ENCODE data around the gene MED26. TPM values are rescaled to one million over a fixed set of nuclear protein-coding genes. Genes with fewer than 3 reads are reported as not detected.

Gene MED26
- total and polyA plus RNA-seq, 2 of the 13 experiments (the other 11 are each of a cell fraction or from before 2014, with no cell fraction given), result 3.5 to 3.8 TPM

- no peak for TF ChIP-seq RNF2 (conservative IDR thresholded peaks at IDR 0.05; ENCODE audit: low read depth)
- TF ChIP-seq, protein P1, sequence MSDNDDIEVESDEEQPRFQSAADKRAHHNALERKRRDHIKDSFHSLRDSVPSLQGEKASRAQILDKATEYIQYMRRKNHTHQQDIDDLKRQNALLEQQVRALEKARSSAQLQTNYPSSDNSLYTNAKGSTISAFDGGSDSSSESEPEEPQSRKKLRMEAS (IDR thresholded peaks at IDR 0.05), result 0 out of 2 replicates have a peak, but pooled peaks have one; percentile 2
- TF ChIP-seq SIX1 (CRISPR knock-in tag; IDR thresholded peaks at IDR 0.05; ENCODE audit: borderline replicate concordance), result no peak
- TF ChIP-seq XRCC5 (optimal IDR thresholded peaks at IDR 0.05; ENCODE audit: low read length), result no peak
- TF ChIP-seq KDM5A (IDR thresholded peaks at IDR 0.05; ENCODE audit: borderline replicate concordance, low read length), result 0 out of 2 replicates have a peak, but pooled peaks have one; percentile 73
- peak; percentile 33; the same call in 1 of the 2 replicates for TF ChIP-seq ZNF605 (CRISPR knock-in tag; IDR thresholded peaks at IDR 0.05)
- TF ChIP-seq, protein P2, sequence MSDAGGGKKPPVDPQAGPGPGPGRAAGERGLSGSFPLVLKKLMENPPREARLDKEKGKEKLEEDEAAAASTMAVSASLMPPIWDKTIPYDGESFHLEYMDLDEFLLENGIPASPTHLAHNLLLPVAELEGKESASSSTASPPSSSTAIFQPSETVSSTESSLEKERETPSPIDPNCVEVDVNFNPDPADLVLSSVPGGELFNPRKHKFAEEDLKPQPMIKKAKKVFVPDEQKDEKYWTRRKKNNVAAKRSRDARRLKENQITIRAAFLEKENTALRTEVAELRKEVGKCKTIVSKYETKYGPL (CRISPR knock-in tag; IDR thresholded peaks at IDR 0.05), result 0 out of 2 replicates have a peak, but pooled peaks have one; percentile 9
- TF ChIP-seq MAF1 (CRISPR knock-in tag; IDR thresholded peaks at IDR 0.05; ENCODE audit: borderline replicate concordance), result 0 out of 2 replicates have a peak, but pooled peaks have one; percentile 34
- TF ChIP-seq ZNF775 (CRISPR knock-in tag; IDR thresholded peaks at IDR 0.05; ENCODE audit: borderline replicate concordance), result no peak
- no peak for TF ChIP-seq KLF11 (CRISPR knock-in tag; IDR thresholded peaks at IDR 0.05)
- TF ChIP-seq ZNF670 (CRISPR knock-in tag; IDR thresholded peaks at IDR 0.05; ENCODE audit: borderline replicate concordance), result 0 out of 2 replicates have a peak, but pooled peaks have one; percentile 62
- no peak for TF ChIP-seq CREBL2 (CRISPR knock-in tag; IDR thresholded peaks at IDR 0.05; ENCODE audit: borderline replicate concordance)
These were observed 31.4 kb upstream of the MED26 start (continued) for GRCh38 chr19:16659464-16659831.

GRCh38 chr19:16657384-16657783 is 29.4 kb upstream of the MED26 start:
- Histone ChIP-seq H3K4me1 (ENCODE audit: insufficient read depth, low read length) (peaks cover 34% of the 10 kb centered on the region), H3K4me2 (ENCODE audit: low read depth, low read length) (no peak overlapping the region), H3K36me3 (replicated peaks in 1 of 2; ENCODE audit: control insufficient read depth in 1 of 2, insufficient read depth in 2 of 2, low read length in 2 of 2) (peaks cover 27 to 54% of the 10 kb centered on the region in 2 experiments), H3K79me2 (ENCODE audit: insufficient read depth, low read length) (peaks cover 32% of the 10 kb centered on the region), H3K27ac (ENCODE audit: extremely low read length, insufficient read depth, low read length) (no peak overlapping the region), H3K9me3 (ENCODE audit: low read length) (no peaks in the 10 kb centered on the region), H2AFZ (ENCODE audit: low read length) (no peak overlapping the region), H3K4me3 (replicated peaks in 1 of 3; ENCODE audit: insufficient read depth in 1 of 3, low read depth in 2 of 3, low read length in 3 of 3) (no peak overlapping the region), H3K27me3 (ENCODE audit: control insufficient read depth in 1 of 2, insufficient read depth in 2 of 2, low read length in 2 of 2) (no peaks in the 10 kb centered on the region; a peak in 1 of 5 replicates), H3K9ac (ENCODE audit: insufficient read depth, low read depth, low read length) (no peak overlapping the region), H4K20me1 (ENCODE audit: insufficient read depth, low read length) (peaks cover 22% of the 10 kb centered on the region)
- FAIRE-seq (no peak), ATAC-seq (no peak), DNase-seq (ENCODE audit: low spot score) (no peak)
- WGBS (ENCODE audit: low lambda C conversion rate), result 100% methylated on average over 5 of the region's 5 CpGs
- TF ChIP-seq POLR2A (IDR thresholded peaks at IDR 0.05; ENCODE audit: insufficient read depth in 1 of 2, low read depth in 2 of 2, low read length in 2 of 2) (0 out of 4 replicates have a peak, but pooled peaks of 1 of the 2 experiments have one; percentile 15), ZFX (CRISPR knock-in tag; IDR thresholded peaks at IDR 0.05; ENCODE audit: low read depth) (no peak), ZNF629 (CRISPR knock-in tag; conservative IDR thresholded peaks at IDR 0.05) (peak; percentile 72), ZNF709 (CRISPR knock-in tag; IDR thresholded peaks at IDR 0.05) (no peak), ARHGAP35 (CRISPR knock-in tag; IDR thresholded peaks at IDR 0.05; ENCODE audit: borderline replicate concordance) (no peak), RFX3 (CRISPR knock-in tag; IDR thresholded peaks at IDR 0.05) (no peak), POLR2AphosphoS2 (IDR thresholded peaks at IDR 0.05; ENCODE audit: low read depth, low read length) (no peak), BATF2 (CRISPR knock-in tag; IDR thresholded peaks at IDR 0.05) (no peak), SIX1 (CRISPR knock-in tag; IDR thresholded peaks at IDR 0.05; ENCODE audit: borderline replicate concordance) (no peak)
- ChIA-PET CTCF (ENCODE audit: low intra/inter-chr PET ratio, low total read pairs) (no interaction called here), POLR2A (no interaction called here)
- intact Hi-C loops (cut with micrococcal nuclease; ENCODE audit: unreplicated experiment), result no loop called here
- in situ Hi-C loops (cut with HindIII; ENCODE audit: extremely low pct_ligation_motif_present, low pct_unique_long_range_greater_than_20kb), result no loop called here
- no TSS peak for BruUV-seq (replicated peaks)
